Fibroblast of lung (primary cell): ENCODE measurements around the gene SERPINC1. TPM values are rescaled to one million over a fixed set of nuclear protein-coding genes. Genes with fewer than 3 reads are reported as not detected.
"Not testable (repeated sequence)": the region's sequence is repeated elsewhere in the genome, so short reads cannot be mapped to it uniquely, and the experiment has no call there.

Source experiments
- DNase-seq, 2 donors: peaks; one replicate each; pipeline versions ENCODE4 v3.0.0 to v3.0.0-alpha.2; 2010; ENCODE audit warnings: low read depth in 2 of 2
- H2AFZ ChIP-seq: 2 replicates; pipeline ENCODE4 v1.5.1; 2012; ENCODE audit warnings: low read length, control low read depth, inconsistent platforms
- H3K27ac ChIP-seq: 2 replicates; pipeline ENCODE4 v1.5.1; 2011; ENCODE audit warnings: low read length, control low read depth; ENCODE audit not compliant: insufficient read depth
- H3K27me3 ChIP-seq: 2 replicates; pipeline ENCODE4 v1.5.1; 2011; ENCODE audit warnings: mild to moderate bottlenecking, low read length; ENCODE audit not compliant: control insufficient read depth, insufficient read depth
- H3K36me3 ChIP-seq: 2 replicates; pipeline ENCODE4 v1.5.1; 2011; ENCODE audit warnings: low read length; ENCODE audit not compliant: control insufficient read depth, insufficient read depth
- H3K4me1 ChIP-seq: 2 replicates; pipeline ENCODE4 v1.5.1; 2011; ENCODE audit warnings: low read length; ENCODE audit not compliant: control insufficient read depth, insufficient read depth; ENCODE audit errors: extremely low read depth
- H3K4me2 ChIP-seq: 2 replicates; pipeline ENCODE4 v1.5.1; 2011; ENCODE audit warnings: low read length, control low read depth; ENCODE audit not compliant: insufficient read depth; ENCODE audit errors: extremely low read depth
- H3K4me3 ChIP-seq, 4 experiments: fragments of 200-600 bp in 1 of 4; sonication (generic) in 1 of 4; replicated peaks in 1 of 4; 2 replicates each; pipeline ENCODE4 v1.5.1; 2011 to 2016; ENCODE audit warnings: low read length in 4 of 4, low read depth in 3 of 4, mild to moderate bottlenecking in 3 of 4, control low read depth in 2 of 4, inconsistent platforms in 1 of 4, mixed read lengths in 1 of 4; ENCODE audit not compliant: insufficient read depth in 1 of 4; ENCODE audit errors: control extremely low read depth in 1 of 4
- H3K79me2 ChIP-seq: 2 replicates; pipeline ENCODE4 v1.5.1; 2012; ENCODE audit warnings: mild to moderate bottlenecking, low read length, inconsistent platforms; ENCODE audit not compliant: control insufficient read depth, insufficient read depth
- H3K9ac ChIP-seq: 2 replicates; pipeline ENCODE4 v1.5.1; 2011; ENCODE audit warnings: mild to moderate bottlenecking, low read length, control low read depth; ENCODE audit not compliant: insufficient read depth
- H3K9me3 ChIP-seq: 2 replicates; pipeline ENCODE4 v1.5.1; 2012; ENCODE audit warnings: low read depth, low read length; ENCODE audit not compliant: control insufficient read depth, insufficient read depth
- H4K20me1 ChIP-seq: 2 replicates; pipeline ENCODE4 v1.5.1; 2011; ENCODE audit warnings: low read length; ENCODE audit not compliant: control insufficient read depth, insufficient read depth; ENCODE audit errors: extremely low read depth
- EZH2 ChIP-seq: IDR thresholded peaks from 2 replicates; pipeline ENCODE4 v1.5.1; 2012; ENCODE audit warnings: low read length, control low read depth, mild to moderate bottlenecking; ENCODE audit errors: missing control alignments
- polyA plus RNA-seq, 2 donors: library from polyadenylated mRNA; depleted of rRNA in 1 of 2; stranded (reverse) in 1 of 2; unstranded in 1 of 2; fragments of >200 nt; gene quantifications; 2 replicates each; pipeline ENCODE4 v1.2.1, GENCODE V29; 2011 to 2012; ENCODE audit warnings: missing spikeins in 1 of 2
- total RNA-seq: library from RNA; depleted of rRNA; stranded (reverse); fragments of >200 nt; gene quantifications from 2 replicates; pipeline ENCODE4 v1.2.1, GENCODE V29; 2014
- TF ChIP-seq, protein P1 (sequence below), 2 donors: IDR thresholded peaks in 1 of 2; conservative IDR thresholded peaks in 1 of 2; 1 replicate in 1 of 2; 2 replicates in 1 of 2; pipeline ENCODE4 v1.5.1; 2011 to 2012; ENCODE audit warnings: low read length in 2 of 2, control low read depth in 1 of 2, inconsistent platforms in 1 of 2, low read depth in 1 of 2, mild to moderate bottlenecking in 1 of 2

The SERPINC1 gene
- total and polyA plus RNA-seq, 2 donors (not counting 1 experiment from before 2014, with no cell fraction given): not detected

DNA sequence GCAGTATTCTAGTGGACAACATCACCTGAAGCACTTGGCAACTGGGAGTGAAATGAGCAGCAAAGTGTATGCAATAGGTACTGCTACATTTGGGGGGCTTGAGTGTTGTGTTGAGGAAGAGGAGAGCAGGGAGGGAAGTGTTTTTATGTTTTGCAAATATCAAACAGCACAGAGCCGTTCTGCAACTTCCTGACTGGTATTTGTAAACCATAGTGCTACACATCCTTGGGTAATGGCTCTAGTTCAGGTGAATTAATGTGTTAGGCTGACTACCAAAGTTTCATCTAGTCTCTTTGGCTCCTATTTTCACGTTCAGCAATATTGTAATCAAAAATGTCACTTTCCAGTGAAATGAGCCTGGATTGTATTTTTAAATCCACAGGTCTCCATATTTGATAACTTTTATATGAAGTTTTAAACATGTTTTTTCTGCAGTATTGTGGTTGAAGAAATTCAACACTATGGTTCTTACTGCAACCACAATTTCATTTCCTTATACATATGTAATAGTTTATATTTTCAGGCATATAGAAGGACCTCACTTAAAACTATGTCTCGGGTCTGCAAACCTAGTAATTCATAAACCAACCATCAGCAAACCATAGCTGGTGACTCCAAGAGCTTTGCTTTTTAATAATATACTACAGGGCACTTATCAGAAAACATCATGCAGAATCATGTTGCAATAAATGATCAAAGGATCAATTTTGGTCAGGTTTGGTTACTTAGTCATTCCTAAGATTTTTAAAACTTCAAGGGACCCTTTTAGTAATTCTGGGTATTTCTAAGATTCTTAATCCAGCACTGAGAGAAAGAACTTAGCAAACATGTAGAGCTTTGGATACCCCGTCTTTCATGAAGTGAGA lies 30.1 kb downstream of the SERPINC1 start:
- DNase-seq: no peak
- H3K27me3 ChIP-seq: no peaks in the 10 kb centered on the region
- H3K36me3 ChIP-seq: peaks cover 3% of the 10 kb centered on the region
- H3K9me3 ChIP-seq: no peaks in the 10 kb centered on the region
- TF ChIP-seq, protein P1, sequence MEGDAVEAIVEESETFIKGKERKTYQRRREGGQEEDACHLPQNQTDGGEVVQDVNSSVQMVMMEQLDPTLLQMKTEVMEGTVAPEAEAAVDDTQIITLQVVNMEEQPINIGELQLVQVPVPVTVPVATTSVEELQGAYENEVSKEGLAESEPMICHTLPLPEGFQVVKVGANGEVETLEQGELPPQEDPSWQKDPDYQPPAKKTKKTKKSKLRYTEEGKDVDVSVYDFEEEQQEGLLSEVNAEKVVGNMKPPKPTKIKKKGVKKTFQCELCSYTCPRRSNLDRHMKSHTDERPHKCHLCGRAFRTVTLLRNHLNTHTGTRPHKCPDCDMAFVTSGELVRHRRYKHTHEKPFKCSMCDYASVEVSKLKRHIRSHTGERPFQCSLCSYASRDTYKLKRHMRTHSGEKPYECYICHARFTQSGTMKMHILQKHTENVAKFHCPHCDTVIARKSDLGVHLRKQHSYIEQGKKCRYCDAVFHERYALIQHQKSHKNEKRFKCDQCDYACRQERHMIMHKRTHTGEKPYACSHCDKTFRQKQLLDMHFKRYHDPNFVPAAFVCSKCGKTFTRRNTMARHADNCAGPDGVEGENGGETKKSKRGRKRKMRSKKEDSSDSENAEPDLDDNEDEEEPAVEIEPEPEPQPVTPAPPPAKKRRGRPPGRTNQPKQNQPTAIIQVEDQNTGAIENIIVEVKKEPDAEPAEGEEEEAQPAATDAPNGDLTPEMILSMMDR (conservative IDR thresholded peaks at IDR 0.05 in 1 of 2, IDR thresholded peaks at IDR 0.05 in 1 of 2; ENCODE audit: low read depth in 1 of 2, low read length in 2 of 2): no peak
- no peak for TF ChIP-seq EZH2
- no peaks in the 10 kb centered on the region for H3K4me1 ChIP-seq
- H4K20me1 ChIP-seq: no peaks in the 10 kb centered on the region
- H3K79me2 ChIP-seq: no peaks in the 10 kb centered on the region
- no peak overlapping the region for H3K27ac ChIP-seq
- no peak overlapping the region for H3K4me3 ChIP-seq
- H2AFZ ChIP-seq: no peak overlapping the region
- H3K9ac ChIP-seq: no peak overlapping the region
- no peak overlapping the region for H3K4me2 ChIP-seq

DNA sequence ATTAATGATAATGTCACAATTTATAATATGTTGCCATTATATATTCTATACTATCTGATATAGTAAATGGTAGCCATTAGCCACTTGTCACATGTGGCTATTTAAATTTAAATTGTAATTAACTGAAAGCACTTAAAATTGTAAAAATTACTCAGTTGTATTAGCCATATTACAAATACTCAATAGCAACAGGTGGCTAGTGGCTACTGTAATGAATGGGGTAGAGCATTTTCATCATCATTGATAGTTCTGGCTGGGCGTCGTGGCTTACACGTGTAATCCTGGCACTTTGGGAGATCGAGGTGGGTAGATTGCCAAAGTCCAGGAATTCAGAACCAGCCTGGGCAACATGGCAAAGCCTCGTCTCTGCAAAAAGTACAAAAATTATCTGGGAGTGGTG lies 32.4 kb downstream of the SERPINC1 start:
- H3K27me3 ChIP-seq: no peaks in the 10 kb centered on the region
- DNase-seq: no peak
- H3K27ac ChIP-seq: no peak overlapping the region
- H3K4me1 ChIP-seq: no peaks in the 10 kb centered on the region
- no peaks in the 10 kb centered on the region for H3K79me2 ChIP-seq
- no peak overlapping the region for H2AFZ ChIP-seq
- no peaks in the 10 kb centered on the region for H3K9me3 ChIP-seq
- no peak for TF ChIP-seq EZH2
- TF ChIP-seq, protein P1 (conservative IDR thresholded peaks at IDR 0.05 in 1 of 2, IDR thresholded peaks at IDR 0.05 in 1 of 2; ENCODE audit: low read depth in 1 of 2, low read length in 2 of 2): no peak
- H3K4me2 ChIP-seq: no peak overlapping the region
- peaks cover 3% of the 10 kb centered on the region for H3K36me3 ChIP-seq
- H3K9ac ChIP-seq: no peak overlapping the region
- no peaks in the 10 kb centered on the region for H4K20me1 ChIP-seq
- H3K4me3 ChIP-seq: no peak overlapping the region

DNA sequence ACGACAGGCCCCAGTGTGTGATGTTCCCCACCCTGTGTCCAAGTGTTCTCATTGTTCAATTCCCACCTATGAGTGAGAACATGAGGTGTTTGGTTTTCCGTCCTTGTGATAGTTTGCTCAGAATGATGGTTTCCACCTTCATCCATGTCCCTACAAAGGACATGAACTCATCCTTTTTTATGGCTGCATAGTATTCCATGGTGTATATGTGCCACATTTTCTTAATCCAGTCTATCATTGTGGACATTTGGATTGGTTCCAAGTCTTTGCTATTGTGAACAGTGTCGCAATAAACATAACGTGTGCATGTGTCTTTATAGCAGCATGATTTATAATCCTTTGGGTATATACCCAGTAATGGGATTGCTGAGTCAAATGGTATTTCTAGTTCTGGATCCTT lies 36.0 kb downstream of the SERPINC1 start:
- not testable (repeated sequence) for H4K20me1 ChIP-seq, H3K4me1 ChIP-seq, H3K9ac ChIP-seq, DNase-seq, H3K27ac ChIP-seq, H3K36me3 ChIP-seq, H3K9me3 ChIP-seq, H3K79me2 ChIP-seq, H3K4me3 ChIP-seq, H3K4me2 ChIP-seq, H2AFZ ChIP-seq, H3K27me3 ChIP-seq
